ENCODE results near the gene CASTOR1. TPM values are rescaled to one million over a fixed set of nuclear protein-coding genes. Genes with fewer than 3 reads are reported as not detected.

Gene CASTOR1
- total RNA-seq, 1 experiment from 2014 or later = 16.0 TPM

GRCh38 chr22:30332551-30332950, 43.2 kb upstream of the CASTOR1 start (continued):
- no peak for TF ChIP-seq AR (CRISPR knock-in tag; IDR thresholded peaks at IDR 0.05)
- TF ChIP-seq ERG (CRISPR knock-in tag; IDR thresholded peaks at IDR 0.05) = no peak
- no peak for TF ChIP-seq ZMAT4 (CRISPR knock-in tag; IDR thresholded peaks at IDR 0.05)
- TF ChIP-seq ZNF263 (CRISPR knock-in tag; IDR thresholded peaks at IDR 0.05; ENCODE audit: low read depth) = no peak
- no peak for TF ChIP-seq ELF4 (CRISPR knock-in tag; IDR thresholded peaks at IDR 0.05; ENCODE audit: low read depth)

GRCh38 chr22:30328466-30329049, 39.3 kb upstream of the CASTOR1 start:
- ATAC-seq = no peak; the same call in 1 of the 2 replicates
- Mint-ChIP-seq H3K27me3 (ENCODE audit: low read depth) (no peaks in the 10 kb centered on the region), H3K36me3 (peaks cover 14% of the 10 kb centered on the region), H3K9me3 (no peaks in the 10 kb centered on the region), H3K27ac (peak overlapping the region; percentile 73), H3K4me3 (no peak overlapping the region), H3K4me1 (peaks cover 28% of the 10 kb centered on the region)
- DNase-seq (ENCODE audit: low spot score) = no peak
- ChIA-PET CTCF (interaction anchor here (0.6 to 7.8 kb wide), 10 partner anchors 9 to 556 kb away, joined by 3 to 193 read pairs (median 9); partner anchors contain the start of genes CASTOR1 and RNF215), POLR2A (interaction anchor here (2.4 kb wide), 1 partner anchor 38 kb away, joined by 7 read pairs; no protein-coding TSS in a partner anchor)
- TF ChIP-seq ELF4 (CRISPR knock-in tag; IDR thresholded peaks at IDR 0.05; ENCODE audit: low read depth) = no peak
- no peak for TF ChIP-seq E2F5 (CRISPR knock-in tag; IDR thresholded peaks at IDR 0.05)
- no peak for TF ChIP-seq ZNF281 (CRISPR knock-in tag; IDR thresholded peaks at IDR 0.05)
- no peak for TF ChIP-seq AR (CRISPR knock-in tag; IDR thresholded peaks at IDR 0.05)
- no peak for TF ChIP-seq SMAD4 (CRISPR knock-in tag; IDR thresholded peaks at IDR 0.05)
- TF ChIP-seq EMX1 (CRISPR knock-in tag; IDR thresholded peaks at IDR 0.05) = no peak
- TF ChIP-seq GABPB1 (CRISPR knock-in tag; IDR thresholded peaks at IDR 0.05) = no peak
- no peak for TF ChIP-seq ZNF671 (CRISPR knock-in tag; IDR thresholded peaks at IDR 0.05)
- no peak for TF ChIP-seq ATF3 (CRISPR knock-in tag; conservative IDR thresholded peaks at IDR 0.05)
- no peak for TF ChIP-seq USF2 (CRISPR knock-in tag; IDR thresholded peaks at IDR 0.05)
- no peak for TF ChIP-seq FOXP1 (CRISPR knock-in tag; IDR thresholded peaks at IDR 0.05; ENCODE audit: borderline replicate concordance)
- no peak for TF ChIP-seq RELA (CRISPR knock-in tag; IDR thresholded peaks at IDR 0.05; ENCODE audit: borderline replicate concordance)
- TF ChIP-seq E2F4 (CRISPR knock-in tag; IDR thresholded peaks at IDR 0.05; ENCODE audit: borderline replicate concordance, low read depth) = no peak
